K562 (cell line): ENCODE measurements around the gene AGO1. TPM values are rescaled to one million over a fixed set of nuclear protein-coding genes. Genes with fewer than 3 reads are reported as not detected.
A peak's percentile ranks its signal among the peaks of the same experiment; 100 is the strongest.

Experiments used
- ARHGAP35 ChIP-seq: fragments of 450-650 bp; IDR thresholded peaks from 2 replicates; pipeline ENCODE4 v1.6.1; 2018; ENCODE audit not compliant: partially characterized antibody
- CBX2 ChIP-seq: fragments of 200-600 bp; sonication (generic); IDR thresholded peaks from one replicate; pipeline ENCODE4 v1.6.1; 2012; ENCODE audit warnings: mild to moderate bottlenecking, low read length, inconsistent platforms; ENCODE audit not compliant: insufficient read depth, poor library complexity, severe bottlenecking
- CSDE1 ChIP-seq, 2 experiments: fragments of 450-650 bp; IDR thresholded peaks; 2 replicates each; pipeline ENCODE4 v1.6.1; 2016; ENCODE audit warnings: mild to moderate bottlenecking in 1 of 2
- ELF4 ChIP-seq: fragments of 450-650 bp; formaldehyde crosslinking; IDR thresholded peaks from 2 replicates; pipeline ENCODE4 v1.4.0; 2022; ENCODE audit warnings: missing genetic modification characterization
- HSF4 ChIP-seq: fragments of 250-450 bp; sonication (Bioruptor Pico); IDR thresholded peaks from 2 replicates; pipeline ENCODE4 v2.1.2; 2022; ENCODE audit warnings: mild to moderate bottlenecking, moderate library complexity, borderline replicate concordance
- MCM7 ChIP-seq, 2 experiments: fragments of 450-650 bp; IDR thresholded peaks; 2 replicates each; pipeline ENCODE4 v1.6.1; 2016 to 2018
- NFXL1 ChIP-seq: fragments of 450-650 bp; formaldehyde crosslinking; IDR thresholded peaks from 2 replicates; pipeline ENCODE4 v1.4.0; 2021; ENCODE audit warnings: mild to moderate bottlenecking
- PURB ChIP-seq: sonication (generic); formaldehyde crosslinking; IDR thresholded peaks from 2 replicates; pipeline ENCODE4 v1.9.0; 2021; ENCODE audit warnings: low read depth, mild to moderate bottlenecking, missing genetic modification reagents
- RBFOX2 ChIP-seq: fragments of 200-400 bp; formaldehyde crosslinking; IDR thresholded peaks from 2 replicates; pipeline ENCODE4 v1.6.1; 2017; ENCODE audit warnings: low read depth, mild to moderate bottlenecking, low read length, moderate library complexity
- SLC30A9 ChIP-seq: fragments of 250-450 bp; sonication (Bioruptor Pico); IDR thresholded peaks from 2 replicates; pipeline ENCODE4 v1.8.0; 2022; ENCODE audit warnings: mild to moderate bottlenecking, moderate library complexity
- STAG1 ChIP-seq: sonication (generic); formaldehyde crosslinking; IDR thresholded peaks from 2 replicates; pipeline ENCODE4 v1.5.0; 2020; ENCODE audit warnings: missing genetic modification reagents, borderline replicate concordance
- TAF15 ChIP-seq: fragments of 200-400 bp; formaldehyde crosslinking; IDR thresholded peaks from 2 replicates; pipeline ENCODE4 v1.6.1; 2017; ENCODE audit warnings: mild to moderate bottlenecking, low read depth, low read length, moderate library complexity
- ZNF778 ChIP-seq: fragments of 450-650 bp; formaldehyde crosslinking; IDR thresholded peaks from 2 replicates; pipeline ENCODE4 v1.4.0; 2020; ENCODE audit warnings: mild to moderate bottlenecking, moderate library complexity
- ZNF780A ChIP-seq: fragments of 250-450 bp; sonication (Bioruptor Pico); IDR thresholded peaks from 2 replicates; pipeline ENCODE4 v1.5.0; 2021; ENCODE audit warnings: mild to moderate bottlenecking
- polyA plus RNA-seq, 8 experiments: library from polyadenylated mRNA; depleted of rRNA in 4 of 8; stranded (reverse) in 5 of 8; unstranded in 3 of 8; fragments of >200 nt; fragmentation: Nextera tagmentation in 2 of 8; fragmentation: Illumina TruSeq in 1 of 8; extraction: Ambion mirVana in 2 of 8; extraction: Trizol in 1 of 8; gene quantifications; 2 replicates each; pipeline versions ENCODE4 v1.2.1 to v1.2.3, GENCODE V29; 2011 to 2014; ENCODE audit warnings: inconsistent platforms in 1 of 8, missing spikeins in 1 of 8
- total RNA-seq, 7 experiments: library from RNA; depleted of rRNA in 6 of 7; stranded (reverse); fragments of >200 nt in 6 of 7; fragmentation: Illumina TruSeq in 2 of 7; extraction: Trizol in 2 of 7; gene quantifications; 2 replicates each; pipeline versions ENCODE4 v1.2.1 to v1.2.3, GENCODE V29; 2011 to 2021; ENCODE audit warnings: low replicate concordance in 1 of 7
- TF ChIP-seq, protein P1 (sequence below): fragments of 450-650 bp; IDR thresholded peaks from 2 replicates; pipeline ENCODE4 v1.6.1; 2018; ENCODE audit warnings: mild to moderate bottlenecking, low read depth; ENCODE audit not compliant: partially characterized antibody
- TF ChIP-seq, protein P2 (sequence below): fragments of 250-450 bp; sonication (Bioruptor Pico); IDR thresholded peaks from 2 replicates; pipeline ENCODE4 v1.4.0; 2020; ENCODE audit warnings: mild to moderate bottlenecking, moderate library complexity
- TF ChIP-seq, protein P3 (sequence below): IDR thresholded peaks from 3 replicates; pipeline ENCODE4 v1.6.1; 2011; ENCODE audit warnings: borderline replicate concordance, mild to moderate bottlenecking; ENCODE audit not compliant: insufficient read length, insufficient read depth
- TF ChIP-seq, protein P4 (sequence below): fragments of 450-650 bp; IDR thresholded peaks from 2 replicates; pipeline ENCODE4 v1.6.1; 2016; ENCODE audit warnings: antibody characterized with exemption
- TF ChIP-seq, protein P5 (sequence below): IDR thresholded peaks from 2 replicates; pipeline ENCODE4 v1.6.1; 2011; ENCODE audit not compliant: insufficient read length; ENCODE audit errors: extremely low read depth

Gene AGO1
- total and polyA plus RNA-seq, 9 of the 15 experiments (the other 6 are each of a cell fraction or from before 2014, with no cell fraction given), result 7.3 to 64.2 (median 26.0) TPM

DNA sequence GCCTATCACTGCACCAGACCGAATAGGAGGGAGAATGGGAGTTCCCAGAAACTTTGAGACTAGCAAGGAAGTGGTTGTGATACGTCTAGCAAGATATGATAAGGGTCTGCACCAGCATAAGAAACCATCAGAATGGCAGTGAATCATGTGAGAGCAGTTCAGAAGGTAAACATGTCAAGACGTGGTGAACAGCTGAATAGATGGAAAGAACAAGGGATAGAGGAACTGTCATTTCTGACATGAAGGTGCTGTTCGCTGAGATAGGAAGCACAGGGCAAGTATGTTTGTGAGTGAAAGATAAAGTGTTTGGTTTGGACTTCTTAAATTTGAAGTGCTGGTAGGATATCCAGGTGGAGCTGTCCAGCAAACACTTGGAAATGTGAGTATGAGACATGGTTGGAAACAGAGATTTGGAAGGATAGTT is 1.1 kb upstream of the AGO1 start (continued):
- TF ChIP-seq ELF4 (CRISPR knock-in tag) (peak; percentile 49; the same call in 1 of the 2 replicates), ZNF778 (CRISPR knock-in tag) (no peak), STAG1 (CRISPR knock-in tag) (no peak), RBFOX2 (no peak), TAF15 (no peak), NFXL1 (CRISPR knock-in tag) (no peak), PURB (CRISPR knock-in tag) (no peak), CBX2 (no peak), CSDE1 (IDR thresholded peaks at IDR 0.05) (no peak), MCM7 (IDR thresholded peaks at IDR 0.05) (no peak), ARHGAP35 (no peak), HSF4 (CRISPR knock-in tag) (no peak), SLC30A9 (CRISPR knock-in tag) (no peak), ZNF780A (CRISPR knock-in tag) (no peak)
- TF ChIP-seq, protein P1, sequence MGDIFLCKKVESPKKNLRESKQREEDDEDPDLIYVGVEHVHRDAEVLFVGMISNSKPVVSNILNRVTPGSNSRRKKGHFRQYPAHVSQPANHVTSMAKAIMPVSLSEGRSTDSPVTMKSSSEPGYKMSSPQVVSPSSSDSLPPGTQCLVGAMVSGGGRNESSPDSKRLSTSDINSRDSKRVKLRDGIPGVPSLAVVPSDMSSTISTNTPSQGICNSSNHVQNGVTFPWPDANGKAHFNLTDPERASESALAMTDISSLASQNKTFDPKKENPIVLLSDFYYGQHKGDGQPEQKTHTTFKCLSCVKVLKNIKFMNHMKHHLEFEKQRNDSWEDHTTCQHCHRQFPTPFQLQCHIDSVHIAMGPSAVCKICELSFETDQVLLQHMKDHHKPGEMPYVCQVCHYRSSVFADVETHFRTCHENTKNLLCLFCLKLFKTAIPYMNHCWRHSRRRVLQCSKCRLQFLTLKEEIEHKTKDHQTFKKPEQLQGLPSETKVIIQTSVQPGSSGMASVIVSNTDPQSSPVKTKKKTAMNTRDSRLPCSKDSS, result no peak
- TF ChIP-seq, protein P2, sequence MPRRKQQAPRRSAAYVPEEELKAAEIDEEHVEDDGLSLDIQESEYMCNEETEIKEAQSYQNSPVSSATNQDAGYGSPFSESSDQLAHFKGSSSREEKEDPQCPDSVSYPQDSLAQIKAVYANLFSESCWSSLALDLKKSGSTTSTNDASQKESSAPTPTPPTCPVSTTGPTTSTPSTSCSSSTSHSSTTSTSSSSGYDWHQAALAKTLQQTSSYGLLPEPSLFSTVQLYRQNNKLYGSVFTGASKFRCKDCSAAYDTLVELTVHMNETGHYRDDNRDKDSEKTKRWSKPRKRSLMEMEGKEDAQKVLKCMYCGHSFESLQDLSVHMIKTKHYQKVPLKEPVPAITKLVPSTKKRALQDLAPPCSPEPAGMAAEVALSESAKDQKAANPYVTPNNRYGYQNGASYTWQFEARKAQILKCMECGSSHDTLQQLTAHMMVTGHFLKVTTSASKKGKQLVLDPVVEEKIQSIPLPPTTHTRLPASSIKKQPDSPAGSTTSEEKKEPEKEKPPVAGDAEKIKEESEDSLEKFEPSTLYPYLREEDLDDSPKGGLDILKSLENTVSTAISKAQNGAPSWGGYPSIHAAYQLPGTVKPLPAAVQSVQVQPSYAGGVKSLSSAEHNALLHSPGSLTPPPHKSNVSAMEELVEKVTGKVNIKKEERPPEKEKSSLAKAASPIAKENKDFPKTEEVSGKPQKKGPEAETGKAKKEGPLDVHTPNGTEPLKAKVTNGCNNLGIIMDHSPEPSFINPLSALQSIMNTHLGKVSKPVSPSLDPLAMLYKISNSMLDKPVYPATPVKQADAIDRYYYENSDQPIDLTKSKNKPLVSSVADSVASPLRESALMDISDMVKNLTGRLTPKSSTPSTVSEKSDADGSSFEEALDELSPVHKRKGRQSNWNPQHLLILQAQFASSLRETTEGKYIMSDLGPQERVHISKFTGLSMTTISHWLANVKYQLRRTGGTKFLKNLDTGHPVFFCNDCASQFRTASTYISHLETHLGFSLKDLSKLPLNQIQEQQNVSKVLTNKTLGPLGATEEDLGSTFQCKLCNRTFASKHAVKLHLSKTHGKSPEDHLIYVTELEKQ, result no peak
- TF ChIP-seq, protein P3, sequence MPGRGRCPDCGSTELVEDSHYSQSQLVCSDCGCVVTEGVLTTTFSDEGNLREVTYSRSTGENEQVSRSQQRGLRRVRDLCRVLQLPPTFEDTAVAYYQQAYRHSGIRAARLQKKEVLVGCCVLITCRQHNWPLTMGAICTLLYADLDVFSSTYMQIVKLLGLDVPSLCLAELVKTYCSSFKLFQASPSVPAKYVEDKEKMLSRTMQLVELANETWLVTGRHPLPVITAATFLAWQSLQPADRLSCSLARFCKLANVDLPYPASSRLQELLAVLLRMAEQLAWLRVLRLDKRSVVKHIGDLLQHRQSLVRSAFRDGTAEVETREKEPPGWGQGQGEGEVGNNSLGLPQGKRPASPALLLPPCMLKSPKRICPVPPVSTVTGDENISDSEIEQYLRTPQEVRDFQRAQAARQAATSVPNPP, result no peak
- TF ChIP-seq, protein P4, sequence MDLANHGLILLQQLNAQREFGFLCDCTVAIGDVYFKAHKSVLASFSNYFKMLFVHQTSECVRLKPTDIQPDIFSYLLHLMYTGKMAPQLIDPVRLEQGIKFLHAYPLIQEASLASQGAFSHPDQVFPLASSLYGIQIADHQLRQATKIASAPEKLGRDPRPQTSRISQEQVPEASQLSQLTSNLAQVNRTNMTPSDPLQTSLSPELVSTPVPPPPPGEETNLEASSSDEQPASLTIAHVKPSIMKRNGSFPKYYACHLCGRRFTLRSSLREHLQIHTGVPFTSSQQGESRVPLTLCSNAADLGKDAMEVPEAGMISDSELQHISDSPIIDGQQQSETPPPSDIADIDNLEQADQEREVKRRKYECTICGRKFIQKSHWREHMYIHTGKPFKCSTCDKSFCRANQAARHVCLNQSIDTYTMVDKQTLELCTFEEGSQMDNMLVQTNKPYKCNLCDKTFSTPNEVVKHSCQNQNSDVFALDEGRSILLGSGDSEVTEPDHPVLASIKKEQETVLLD, result no peak; the same call in 1 of the 2 replicates
- TF ChIP-seq, protein P5, sequence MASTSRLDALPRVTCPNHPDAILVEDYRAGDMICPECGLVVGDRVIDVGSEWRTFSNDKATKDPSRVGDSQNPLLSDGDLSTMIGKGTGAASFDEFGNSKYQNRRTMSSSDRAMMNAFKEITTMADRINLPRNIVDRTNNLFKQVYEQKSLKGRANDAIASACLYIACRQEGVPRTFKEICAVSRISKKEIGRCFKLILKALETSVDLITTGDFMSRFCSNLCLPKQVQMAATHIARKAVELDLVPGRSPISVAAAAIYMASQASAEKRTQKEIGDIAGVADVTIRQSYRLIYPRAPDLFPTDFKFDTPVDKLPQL, result no peak
